OCI-LY7 (cell line): Measurements from ENCODE around the gene ACOX1.

Experiments used
- CTCF ChIP-seq: fragments of 200-600 bp; sonication (generic); conservative IDR thresholded peaks from 2 replicates; pipeline ENCODE4 v1.5.1; 2014; ENCODE audit warnings: mild to moderate bottlenecking, antibody characterized with exemption, low read length, moderate library complexity, mixed read lengths
- EZH2phosphoT487 ChIP-seq: fragments of 200-600 bp; sonication (generic); IDR thresholded peaks from 2 replicates; pipeline ENCODE4 v1.6.1; 2018; ENCODE audit warnings: low read depth, borderline replicate concordance, mild to moderate bottlenecking, mixed run types, antibody characterized with exemption, low read length, moderate library complexity, mixed read lengths

GRCh38 chr17:76011951-76012350 lies 33.0 kb upstream of the ACOX1 start:
- no peak for TF ChIP-seq CTCF
- TF ChIP-seq EZH2phosphoT487: no peak
